Activated CD8-positive, alpha-beta memory T cell treated with anti-CD3 and anti-CD28 coated beads, Interleukin-2, amount 50 U/mL, for 1 hour (primary cell): ENCODE results near the gene LY86.

Source experiments
- DNase-seq: peaks from one replicate; pipeline ENCODE4 v3.0.0-alpha.2; 2020; ENCODE audit errors: extremely low read depth

LY86 gene

DNA sequence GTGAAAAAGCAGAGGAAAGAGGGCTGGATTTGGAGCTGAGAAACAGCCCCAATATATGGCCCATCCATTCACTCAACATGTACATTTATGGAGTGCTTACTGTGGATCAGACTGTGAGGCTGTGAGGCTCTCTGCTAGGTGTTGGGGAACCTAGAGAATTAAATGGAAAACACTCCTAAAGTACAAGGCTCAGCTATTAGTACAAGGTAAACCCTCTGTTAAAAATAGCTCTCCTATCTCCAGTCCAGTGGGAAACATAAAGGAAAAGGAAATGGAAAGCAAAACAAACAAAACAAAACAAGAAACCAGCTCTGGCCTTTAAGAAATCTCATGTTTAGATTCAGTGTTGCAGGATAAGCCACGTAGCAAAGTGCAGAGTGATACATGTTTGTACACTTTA is 35.0 kb downstream of the LY86 start:
- no peak for DNase-seq

DNA sequence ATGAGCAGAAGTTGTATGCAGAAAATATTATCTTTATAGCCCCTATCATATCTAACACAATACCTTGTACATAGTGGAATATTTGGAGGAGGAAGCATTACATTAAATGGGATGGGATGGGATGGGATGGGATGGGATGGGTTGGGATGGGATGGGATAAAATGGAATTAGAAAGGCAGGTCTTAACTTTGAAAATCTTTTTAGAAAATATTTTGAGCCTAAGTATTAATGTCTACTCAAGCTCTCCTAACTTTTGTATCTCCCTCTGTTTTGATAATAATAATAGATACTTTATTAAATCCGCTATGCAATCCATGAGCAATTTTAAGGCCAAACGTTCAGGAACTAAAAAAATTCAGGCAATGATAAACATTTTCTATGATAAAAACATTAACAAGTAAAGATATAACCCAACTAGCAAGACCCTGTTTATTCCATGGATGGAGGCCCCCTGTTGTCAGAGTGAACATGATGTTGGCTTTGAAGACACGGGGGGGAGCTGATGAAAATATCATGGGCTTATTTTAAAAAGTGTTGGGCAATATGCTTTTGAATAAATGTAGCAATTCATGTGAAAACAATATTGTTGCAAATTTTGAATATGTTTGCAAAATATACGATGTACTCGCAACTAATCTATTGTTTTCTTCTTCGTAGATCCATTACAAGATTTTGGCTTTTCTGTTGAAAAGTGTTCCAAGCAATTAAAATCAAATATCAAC is 35.9 kb downstream of the LY86 start:
- no peak for DNase-seq

DNA sequence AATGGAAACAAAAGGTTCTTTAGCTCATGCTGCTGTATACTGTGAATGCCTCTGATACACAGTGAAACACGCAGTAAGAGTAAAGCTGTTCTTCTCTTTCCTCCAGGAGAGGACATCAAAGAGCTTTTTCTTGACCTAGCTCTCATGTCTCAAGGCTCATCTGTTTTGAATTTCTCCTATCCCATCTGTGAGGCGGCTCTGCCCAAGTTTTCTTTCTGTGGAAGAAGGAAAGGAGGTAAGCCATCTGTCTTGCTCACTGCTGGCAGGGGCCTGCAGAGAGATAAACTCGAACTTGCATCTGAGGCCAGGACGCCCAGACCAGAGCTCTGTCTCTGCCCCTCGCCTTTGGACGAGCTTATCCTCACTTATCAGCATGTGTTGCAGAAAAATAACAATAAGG is 37.7 kb downstream of the LY86 start:
- DNase-seq: no peak

DNA sequence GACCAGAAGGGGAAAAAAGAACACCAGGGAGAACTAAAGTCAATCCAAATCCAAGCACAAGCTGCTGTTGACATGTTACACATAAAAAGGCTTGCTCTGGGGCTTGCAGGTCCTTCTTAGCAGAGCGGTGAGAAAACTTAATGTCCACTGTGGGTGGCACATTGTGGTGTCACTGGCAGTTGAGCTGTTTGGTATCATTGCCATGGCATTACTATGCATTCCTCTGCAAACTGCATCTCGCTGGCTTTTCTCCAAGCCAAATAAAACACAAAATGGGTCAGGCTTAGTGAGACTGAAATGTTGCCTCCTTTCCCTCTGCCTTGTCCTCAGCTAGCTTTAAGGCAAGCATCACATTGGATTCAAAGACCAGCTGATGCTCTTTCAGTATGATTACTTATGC is 40.9 kb downstream of the LY86 start:
- no peak for DNase-seq

DNA sequence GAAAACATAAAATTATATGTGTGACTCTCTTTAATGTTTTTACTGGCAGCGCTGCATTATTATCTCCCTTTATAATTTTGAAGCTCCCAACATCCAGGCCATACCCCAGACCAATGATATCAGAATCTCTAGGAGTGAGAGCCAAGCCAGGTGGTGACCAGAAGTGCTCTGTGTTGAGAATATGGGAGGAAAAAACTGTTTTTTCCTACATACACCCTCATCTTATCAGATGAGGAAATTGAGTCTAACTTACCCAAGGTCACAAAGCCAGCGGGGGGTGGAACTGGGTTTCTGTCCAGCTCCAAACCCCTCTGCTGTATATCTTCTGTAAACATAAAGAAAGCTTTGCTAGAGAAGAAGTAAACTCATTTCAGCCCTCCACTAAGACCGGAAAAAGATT is 42.5 kb downstream of the LY86 start:
- DNase-seq: no peak

DNA sequence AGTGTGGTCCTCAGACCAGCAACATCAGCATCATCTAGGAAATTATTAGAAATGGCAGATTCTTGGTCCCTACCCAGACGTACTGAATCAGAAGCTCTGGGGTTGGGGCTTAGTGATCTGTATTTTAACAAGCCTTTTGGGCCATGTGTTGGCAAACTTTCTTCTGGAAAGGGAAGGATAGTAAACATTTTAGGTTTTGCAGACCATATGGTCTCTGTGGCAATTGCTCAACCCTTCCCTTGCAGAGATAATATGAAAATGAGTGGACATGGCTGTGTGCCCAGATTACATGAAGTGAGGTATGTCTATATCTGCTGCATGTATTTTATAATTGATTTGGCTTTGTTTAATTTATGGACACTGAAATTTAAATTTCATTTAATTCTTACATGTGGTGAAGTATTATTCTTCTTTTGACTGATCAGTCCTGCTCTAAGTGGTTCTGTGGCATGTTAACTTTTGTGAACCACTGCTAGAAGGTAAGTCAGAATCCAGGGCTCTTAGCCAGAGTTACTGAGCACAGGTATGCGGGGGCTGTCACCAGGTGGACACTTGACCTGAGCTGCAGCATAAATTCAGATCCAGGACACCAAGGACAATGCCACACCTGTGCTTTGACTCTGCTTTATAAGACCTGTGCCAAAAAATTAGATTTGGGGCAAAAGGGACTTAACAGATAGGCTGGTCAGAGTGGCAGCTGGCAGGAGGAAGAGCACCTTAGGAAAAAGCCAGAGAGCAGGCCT is 43.2 kb downstream of the LY86 start:
- no peak for DNase-seq

DNA sequence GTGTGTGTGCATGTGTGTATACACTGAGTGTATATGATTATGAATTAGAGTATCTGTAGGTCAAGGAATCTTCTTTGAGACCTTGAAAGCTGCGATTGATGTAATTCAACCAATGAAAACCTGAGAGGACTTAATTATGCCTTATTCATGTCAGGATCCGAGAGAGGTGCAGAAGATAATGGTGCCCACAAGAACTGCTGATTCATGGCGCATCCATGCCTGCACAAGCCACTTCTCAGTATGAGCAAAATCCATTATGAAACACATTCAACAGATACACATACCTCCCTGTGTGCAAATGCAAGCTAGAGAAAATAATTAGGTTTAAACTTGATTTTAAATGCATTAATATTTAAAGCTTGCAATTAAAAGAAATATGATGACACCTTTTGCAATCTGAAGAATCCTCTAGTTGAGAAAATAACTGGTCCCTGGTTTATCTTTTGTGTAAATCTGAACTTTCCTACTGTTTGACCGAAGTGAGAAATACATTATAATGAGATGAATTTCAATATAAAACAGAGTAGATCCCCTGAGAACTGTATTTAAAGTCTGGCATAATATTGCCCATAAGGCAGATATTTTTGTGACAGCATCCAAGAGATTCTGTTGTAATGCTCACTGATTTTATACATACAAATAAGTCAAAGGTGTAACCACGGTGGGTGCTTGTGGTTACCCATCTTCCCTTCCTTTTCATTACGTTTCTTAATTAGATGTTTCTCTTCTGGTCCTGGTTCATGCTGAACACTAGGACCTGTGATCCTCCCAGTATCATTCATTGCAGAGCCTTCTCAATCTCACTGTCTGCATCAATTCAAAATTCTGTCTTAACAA is 45.6 kb downstream of the LY86 start:
- DNase-seq: no peak

DNA sequence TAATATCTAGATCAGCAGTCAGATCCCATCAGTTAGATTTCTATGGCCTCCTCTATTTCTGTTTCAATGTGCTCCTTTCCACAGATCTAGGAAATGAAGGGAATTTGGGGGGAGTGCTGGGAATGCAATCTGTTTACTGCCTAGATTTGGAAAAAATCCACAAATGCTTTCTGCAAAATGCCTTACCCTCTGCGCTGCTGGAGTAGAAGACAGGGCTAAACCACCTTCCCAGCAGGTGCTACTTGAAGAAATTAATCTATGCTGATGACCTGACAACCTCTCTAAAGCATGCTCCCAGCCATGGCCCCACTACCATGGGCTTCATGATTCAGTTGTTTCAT is 46.2 kb downstream of the LY86 start:
- no peak for DNase-seq

DNA sequence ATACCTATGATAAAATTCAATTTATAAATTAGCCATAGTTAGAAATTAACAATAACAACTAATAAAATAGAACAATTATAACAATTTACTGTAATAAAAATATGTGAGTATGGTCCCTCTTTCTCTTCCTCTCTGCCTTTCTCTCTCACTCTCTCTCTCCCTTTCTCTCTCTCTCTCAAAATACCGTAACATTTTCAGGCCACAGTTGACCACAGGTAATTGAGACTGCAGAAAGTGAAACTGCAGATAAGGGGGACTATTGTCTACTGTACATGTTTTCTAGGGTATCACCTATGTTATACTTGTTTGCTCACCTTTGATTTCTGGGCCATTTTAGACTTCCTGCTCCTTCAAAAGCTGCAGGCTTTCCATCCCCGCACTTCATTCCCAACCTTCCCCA is 46.8 kb downstream of the LY86 start:
- no peak for DNase-seq

DNA sequence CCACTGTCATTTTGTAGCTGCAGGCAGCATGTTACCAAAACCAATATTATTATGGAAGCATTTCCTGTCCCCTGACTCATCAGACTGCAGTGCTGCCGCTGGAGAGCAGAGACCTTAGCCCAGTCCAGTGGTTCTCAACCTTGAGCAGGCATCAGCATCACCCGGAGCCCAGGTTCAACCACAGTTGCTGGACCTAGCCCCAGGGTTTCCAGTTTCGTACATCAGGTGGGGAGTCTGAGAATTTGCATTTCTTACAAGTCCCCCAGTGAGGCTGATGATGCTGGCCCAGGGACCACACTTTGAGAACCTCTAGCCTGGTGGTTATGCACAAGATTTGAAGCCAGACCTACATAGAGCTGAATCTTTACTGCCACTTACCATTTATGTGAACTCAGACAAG is 47.3 kb downstream of the LY86 start:
- no peak for DNase-seq

DNA sequence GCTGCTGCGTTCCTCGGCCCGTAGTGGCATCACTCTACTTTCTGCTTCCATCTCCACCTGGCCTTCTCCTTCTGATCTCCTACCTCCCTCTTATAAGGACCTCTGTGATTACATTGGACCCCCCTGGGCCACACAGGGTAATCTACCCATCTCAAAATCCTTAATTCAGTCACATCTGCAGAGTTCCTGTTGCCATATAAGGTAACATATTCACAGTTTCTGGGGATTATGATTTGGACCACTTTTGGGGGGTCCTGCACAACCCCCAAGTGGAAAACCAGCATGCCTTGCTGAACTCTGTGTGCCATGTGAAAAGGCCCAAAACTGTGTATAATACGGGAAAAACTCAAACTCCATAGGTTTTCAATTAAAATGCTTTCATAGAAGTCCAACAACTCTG is 51.1 kb downstream of the LY86 start:
- no peak for DNase-seq

DNA sequence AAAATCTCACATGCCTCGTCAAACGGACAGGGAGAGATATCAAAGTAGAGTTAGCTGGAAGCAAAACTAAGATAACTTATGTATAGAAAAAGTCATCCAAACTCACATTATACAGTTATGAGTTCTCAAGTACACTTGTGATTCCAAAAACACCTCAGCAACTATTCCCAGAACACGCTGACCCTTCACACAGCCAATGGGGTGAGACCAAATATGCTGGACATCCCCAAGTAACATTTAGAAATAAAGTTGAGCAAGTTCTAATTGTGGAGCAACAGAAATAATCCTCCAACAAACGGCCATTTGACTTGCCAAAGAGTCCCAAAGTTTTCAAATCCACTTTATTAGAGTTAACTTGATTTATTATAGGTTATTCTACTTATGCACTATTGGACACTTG is 52.4 kb downstream of the LY86 start:
- no peak for DNase-seq

DNA sequence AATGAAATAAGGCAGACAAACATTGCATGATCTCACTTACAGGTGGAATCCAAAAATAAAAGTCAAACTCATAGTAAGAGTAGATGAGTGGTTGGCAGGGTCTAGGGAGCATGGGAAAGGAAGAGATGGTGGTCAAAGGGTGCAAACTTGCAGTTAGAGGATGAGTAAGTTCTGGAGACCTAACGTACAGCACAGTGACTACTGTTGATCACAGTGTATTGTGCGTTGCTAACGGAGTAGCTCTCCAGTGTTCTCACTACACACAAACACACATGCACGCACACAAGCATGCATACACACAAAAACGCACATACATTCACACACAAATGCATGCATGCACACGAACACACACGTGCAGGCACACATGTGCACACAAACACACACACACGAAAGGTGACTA is 54.9 kb downstream of the LY86 start:
- no peak for DNase-seq

DNA sequence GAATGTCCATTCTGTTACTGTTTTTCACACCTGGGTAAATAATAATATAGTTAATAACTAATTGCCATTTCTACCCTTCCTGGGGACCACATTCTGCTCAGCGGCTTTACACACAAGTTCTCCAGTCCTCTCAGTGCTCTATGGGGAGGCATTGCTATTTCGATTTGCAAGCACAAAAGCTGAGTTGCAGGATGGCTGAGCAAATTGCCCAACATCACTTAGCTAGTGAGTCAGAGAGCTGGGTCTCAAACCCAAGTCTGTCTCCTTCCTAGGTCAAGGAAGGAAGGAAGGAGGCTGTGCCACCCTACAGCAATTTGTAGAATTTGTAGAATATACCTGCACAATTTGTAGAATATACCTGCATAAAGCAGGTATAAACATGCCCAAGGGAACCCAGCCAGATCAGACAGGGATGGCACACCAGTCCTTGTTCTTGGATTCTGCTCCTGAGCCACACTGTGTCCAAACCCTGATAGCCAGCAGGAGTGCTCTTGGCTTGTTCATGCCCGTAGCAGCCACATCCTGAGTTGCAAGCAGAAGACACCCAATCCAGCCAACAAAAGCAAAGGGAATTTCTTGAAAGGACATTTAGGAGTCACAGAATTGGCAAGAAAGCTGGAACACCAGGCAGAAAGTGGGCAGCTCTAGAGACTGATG is 56.9 kb downstream of the LY86 start:
- no peak for DNase-seq

DNA sequence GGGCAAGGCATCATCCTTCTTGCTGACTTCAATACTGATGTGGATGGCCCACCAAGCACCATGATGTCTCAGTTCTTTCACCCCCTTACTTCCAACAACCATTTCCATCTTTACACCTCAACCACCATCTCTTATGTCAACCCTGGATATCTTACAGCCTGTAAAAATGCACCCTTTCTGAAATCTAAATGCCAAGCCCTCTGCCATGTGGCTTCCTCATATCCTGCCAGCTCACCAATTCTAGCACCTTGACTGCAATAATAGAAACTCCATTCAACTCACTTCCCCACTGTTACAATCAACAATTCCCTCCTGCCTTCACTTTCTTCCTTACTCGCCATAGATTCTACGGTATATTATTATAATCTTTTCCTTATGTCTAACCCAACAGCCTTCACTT is 57.9 kb downstream of the LY86 start:
- no peak for DNase-seq

DNA sequence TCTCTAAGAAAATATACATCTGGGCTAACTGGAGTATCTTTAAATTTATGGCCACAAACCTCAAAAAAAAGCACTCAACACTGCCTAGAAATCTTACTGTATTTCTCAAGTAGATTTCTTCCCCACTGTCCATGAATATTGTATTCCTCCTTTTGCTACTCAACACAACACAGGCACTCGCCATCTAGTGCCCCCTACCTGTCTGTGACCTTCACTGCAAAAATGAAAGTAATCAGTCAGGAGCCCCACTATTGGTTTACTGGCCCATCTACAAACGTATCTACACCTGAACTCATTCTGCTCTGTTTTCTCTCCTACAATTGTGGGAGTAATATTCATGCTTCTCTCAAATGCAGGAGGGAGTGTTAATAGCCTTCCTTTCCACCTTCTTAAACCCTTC is 58.3 kb downstream of the LY86 start:
- no peak for DNase-seq

DNA sequence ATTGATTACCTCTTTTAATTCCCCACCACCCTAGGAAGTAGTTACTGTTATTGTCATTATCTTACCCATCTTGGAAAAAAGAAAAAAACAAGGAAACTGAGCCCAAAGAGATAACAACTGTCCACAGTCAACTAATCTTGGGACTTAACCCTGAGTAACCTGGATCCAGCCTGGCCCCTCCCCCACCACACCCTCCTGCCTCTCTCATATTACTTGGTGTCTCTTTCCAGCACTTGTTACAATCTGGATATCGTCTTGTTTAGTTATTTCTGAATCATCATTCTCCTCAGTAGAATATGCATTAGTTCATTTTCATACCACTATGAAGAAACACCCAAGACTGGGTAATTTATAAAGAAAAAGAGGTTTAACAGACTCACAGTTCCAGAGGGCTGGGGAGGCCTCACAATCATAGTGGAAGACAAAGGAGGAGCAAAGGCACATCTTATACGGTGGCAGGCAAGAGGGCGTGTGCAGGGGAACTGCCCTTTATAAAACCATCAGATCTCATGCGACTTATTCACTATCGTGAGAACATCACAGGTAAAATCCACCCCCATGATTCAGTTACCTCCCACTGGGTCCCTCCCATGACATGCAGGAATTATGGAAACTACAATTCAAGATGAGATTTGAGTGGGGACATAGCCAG is 60.3 kb downstream of the LY86 start:
- DNase-seq: no peak

DNA sequence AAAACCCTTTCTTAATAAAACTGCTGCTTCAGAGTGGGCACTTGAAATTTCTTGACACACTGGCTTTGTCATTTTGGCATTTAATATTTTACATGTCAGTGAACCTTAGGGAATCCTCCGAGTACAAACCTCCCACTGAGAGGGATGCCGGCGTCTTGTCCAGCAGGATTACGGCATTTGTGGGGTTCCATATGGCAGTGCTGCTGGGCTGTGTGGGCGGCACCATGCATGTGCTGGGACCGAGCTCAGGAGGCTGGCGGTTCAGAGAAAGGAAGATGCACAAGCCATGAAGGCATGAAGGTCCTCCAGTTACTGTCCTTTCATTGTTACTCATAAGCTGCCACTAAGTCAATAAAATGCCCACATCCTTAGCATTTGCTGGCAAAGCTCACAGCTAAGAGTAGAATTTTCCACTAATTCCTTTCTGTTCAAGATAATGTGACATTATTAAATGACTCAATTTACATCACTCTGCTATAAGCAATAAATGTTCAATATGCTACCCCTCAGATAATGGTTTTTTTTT is 61.4 kb downstream of the LY86 start:
- DNase-seq: no peak

DNA sequence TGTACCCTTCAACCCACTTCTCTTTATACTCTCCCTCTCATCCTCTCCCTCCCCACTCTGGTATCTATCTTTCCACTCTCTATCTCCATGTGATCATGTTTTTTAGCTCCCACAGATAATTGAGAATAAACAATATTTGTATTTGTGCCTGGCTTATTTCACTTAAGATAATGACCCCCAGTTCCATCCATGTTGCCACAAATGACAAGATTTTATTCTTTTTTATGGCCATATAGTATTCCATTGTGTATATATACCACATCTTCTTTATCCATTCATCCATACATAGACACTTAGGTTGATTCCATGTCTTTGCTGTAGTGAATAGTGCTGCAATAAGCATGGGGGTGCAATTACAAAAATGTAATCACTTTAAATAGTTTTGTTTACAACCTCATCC is 62.3 kb downstream of the LY86 start:
- no peak for DNase-seq

DNA sequence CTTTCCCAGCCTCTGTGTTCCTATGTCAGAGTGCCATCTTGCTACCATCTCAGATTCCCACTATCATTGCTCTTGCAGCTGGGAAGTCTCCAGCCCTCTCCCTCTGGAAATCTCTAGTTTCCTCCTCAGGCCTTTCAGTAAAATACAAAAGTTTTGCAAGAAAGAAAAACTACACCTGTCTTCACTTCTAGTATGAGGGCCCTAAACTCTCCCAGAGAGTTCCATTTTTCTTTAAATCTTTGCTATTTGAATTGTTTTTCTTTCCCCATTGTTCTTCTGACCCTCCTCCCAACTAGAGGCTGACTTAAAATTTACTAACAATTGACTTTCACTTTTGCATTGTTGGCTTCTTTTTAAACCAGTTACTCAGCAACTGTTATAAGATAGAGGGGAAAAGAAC is 62.8 kb downstream of the LY86 start:
- no peak for DNase-seq

DNA sequence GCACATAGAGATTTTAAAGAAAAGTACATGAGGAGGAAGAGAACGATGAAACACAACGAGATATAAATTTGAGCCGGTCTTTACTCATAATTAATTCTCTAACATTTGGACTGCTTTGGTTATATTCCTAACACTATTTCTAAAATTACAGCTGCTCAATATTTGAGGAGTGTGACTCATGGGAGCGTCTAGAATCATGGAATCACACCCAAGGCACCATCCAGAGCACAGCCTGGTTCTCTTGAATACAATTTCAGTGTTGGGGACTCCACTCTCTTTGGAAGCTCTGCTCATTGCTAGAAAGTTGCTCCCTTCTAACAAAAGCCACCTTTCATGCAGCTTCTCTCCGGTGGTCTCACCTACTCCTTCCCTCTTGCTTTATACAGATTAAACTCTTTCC is 64.4 kb downstream of the LY86 start:
- no peak for DNase-seq
